GM12892 (cell line): Measurements from ENCODE around the gene HCN4.

ENCODE experiments used
- POLR2AphosphoS5 ChIP-seq: IDR thresholded peaks from 2 replicates; pipeline ENCODE4 v1.6.1; 2011; ENCODE audit warnings: low read depth, low read length, control low read depth
- TAF1 ChIP-seq: IDR thresholded peaks from 2 replicates; pipeline ENCODE4 v1.6.1; 2011; ENCODE audit warnings: low read depth, mild to moderate bottlenecking, control low read depth, low read length, borderline replicate concordance

GRCh38 chr15:73397461-73397860, 28.7 kb upstream of the HCN4 start:
- TF ChIP-seq TAF1 (no peak), POLR2AphosphoS5 (no peak)
